A673 (cell line): ENCODE measurements around the gene RPL38.

Experiments
- CTCF ChIP-seq: fragments of 300-800, 200-600 bp; sonication (generic); conservative IDR thresholded peaks from 2 replicates; pipeline ENCODE4 v1.5.1; 2017; ENCODE audit warnings: low read depth, mild to moderate bottlenecking, antibody characterized with exemption, low read length, moderate library complexity, mixed read lengths
- EZH2 ChIP-seq: fragments of 200-600 bp; sonication (generic); IDR thresholded peaks from 2 replicates; pipeline ENCODE4 v1.6.1; 2017; ENCODE audit warnings: borderline replicate concordance, low read depth, mild to moderate bottlenecking, mixed read lengths, antibody characterized with exemption, low read length; ENCODE audit not compliant: poor library complexity, severe bottlenecking

GRCh38 chr17:74218436-74218835, 15.0 kb downstream of the RPL38 start:
- TF ChIP-seq CTCF (no peak), EZH2 (no peak)
